SK-N-SH treated with all-trans-retinoic acid at 6 μM for 48 hours (cell line): ENCODE data around the gene WDR7.

Experiments used
- ATAC-seq: fragments of 200-7000 bp; cut with Tn5 transposase; 3 replicates; pipeline ENCODE4 v1.9.1; 2020; ENCODE audit warnings: mild to moderate bottlenecking, moderate library complexity
- ARNTL ChIP-seq: fragments of 450-650 bp; formaldehyde crosslinking; IDR thresholded peaks from 2 replicates; pipeline ENCODE4 v1.5.0; 2020; ENCODE audit warnings: low read depth, mild to moderate bottlenecking, moderate library complexity, borderline replicate concordance
- BACH2 ChIP-seq: fragments of 250-450 bp; sonication (Bioruptor Pico); IDR thresholded peaks from 2 replicates; pipeline ENCODE4 v1.9.0; 2021; ENCODE audit warnings: mild to moderate bottlenecking, borderline replicate concordance
- CSDC2 ChIP-seq: fragments of 250-450 bp; sonication (Bioruptor Pico); IDR thresholded peaks from 2 replicates; pipeline ENCODE4 v1.5.0; 2020; ENCODE audit warnings: mild to moderate bottlenecking, moderate library complexity
- ESRRG ChIP-seq: fragments of 250-450 bp; sonication (Bioruptor Pico); IDR thresholded peaks from 2 replicates; pipeline ENCODE4 v1.6.1; 2021; ENCODE audit warnings: mild to moderate bottlenecking
- GLIS3 ChIP-seq: fragments of 250-450 bp; sonication (Bioruptor Pico); IDR thresholded peaks from 2 replicates; pipeline ENCODE4 v1.5.0; 2020; ENCODE audit warnings: mild to moderate bottlenecking, moderate library complexity
- ISL1 ChIP-seq: fragments of 250-450 bp; sonication (Bioruptor Pico); IDR thresholded peaks from 2 replicates; pipeline ENCODE4 v2.1.2; 2022; ENCODE audit warnings: mild to moderate bottlenecking, moderate library complexity
- OSR1 ChIP-seq: fragments of 250-450 bp; sonication (Bioruptor Pico); IDR thresholded peaks from 2 replicates; pipeline ENCODE4 v1.8.0; 2022; ENCODE audit warnings: moderate library complexity, mild to moderate bottlenecking, inconsistent platforms
- PPARA ChIP-seq: fragments of 250-450 bp; sonication (Bioruptor Pico); IDR thresholded peaks from 2 replicates; pipeline ENCODE4 v1.5.0; 2020; ENCODE audit warnings: mild to moderate bottlenecking, borderline replicate concordance
- RARB ChIP-seq: fragments of 250-450 bp; sonication (Bioruptor Pico); IDR thresholded peaks from 2 replicates; pipeline ENCODE4 v1.8.0; 2021; ENCODE audit warnings: mild to moderate bottlenecking, moderate library complexity
- SNAI2 ChIP-seq: fragments of 250-450 bp; sonication (Bioruptor Pico); IDR thresholded peaks from 2 replicates; pipeline ENCODE4 v1.5.0; 2020; ENCODE audit warnings: mild to moderate bottlenecking, moderate library complexity
- TCF4 ChIP-seq: fragments of 250-450 bp; sonication (Bioruptor Pico); IDR thresholded peaks from 2 replicates; pipeline ENCODE4 v1.8.0; 2021; ENCODE audit warnings: mild to moderate bottlenecking, moderate library complexity, borderline replicate concordance
- TOX ChIP-seq: fragments of 250-450 bp; sonication (Bioruptor Pico); IDR thresholded peaks from 2 replicates; pipeline ENCODE4 v1.8.0; 2021; ENCODE audit warnings: mild to moderate bottlenecking, moderate library complexity, borderline replicate concordance
- TSHZ2 ChIP-seq: fragments of 250-450 bp; sonication (Bioruptor Pico); IDR thresholded peaks from 2 replicates; pipeline ENCODE4 v1.5.0; 2020; ENCODE audit warnings: mild to moderate bottlenecking, moderate library complexity
- ZC3H10 ChIP-seq: fragments of 250-450 bp; sonication (Bioruptor Pico); IDR thresholded peaks from 2 replicates; pipeline ENCODE4 v1.5.1; 2021; ENCODE audit warnings: mild to moderate bottlenecking, moderate library complexity
- ZFP3 ChIP-seq: fragments of 250-450 bp; sonication (Bioruptor Pico); IDR thresholded peaks from 2 replicates; pipeline ENCODE4 v1.5.0; 2020; ENCODE audit warnings: mild to moderate bottlenecking, moderate library complexity
- ZFP30 ChIP-seq: fragments of 450-650 bp; formaldehyde crosslinking; IDR thresholded peaks from 2 replicates; pipeline ENCODE4 v1.5.0; 2022; ENCODE audit warnings: mild to moderate bottlenecking, moderate library complexity
- ZNF565 ChIP-seq: fragments of 450-650 bp; formaldehyde crosslinking; conservative IDR thresholded peaks from 2 replicates; pipeline ENCODE4 v1.5.0; 2020; ENCODE audit warnings: low read depth, mild to moderate bottlenecking, moderate library complexity
- ZNF70 ChIP-seq: fragments of 450-650 bp; formaldehyde crosslinking; IDR thresholded peaks from 2 replicates; pipeline ENCODE4 v1.5.0; 2020; ENCODE audit warnings: mild to moderate bottlenecking, moderate library complexity
- ZNF8 ChIP-seq: fragments of 450-650 bp; formaldehyde crosslinking; IDR thresholded peaks from 2 replicates; pipeline ENCODE4 v1.5.0; 2020; ENCODE audit warnings: mild to moderate bottlenecking, moderate library complexity
- TF ChIP-seq, protein P1 (sequence below): fragments of 250-450 bp; sonication (Bioruptor Pico); IDR thresholded peaks from 2 replicates; pipeline ENCODE4 v1.8.0; 2020; ENCODE audit warnings: mild to moderate bottlenecking, moderate library complexity, borderline replicate concordance
- TF ChIP-seq, protein P2 (sequence below): fragments of 250-450 bp; sonication (Bioruptor Pico); IDR thresholded peaks from 2 replicates; pipeline ENCODE4 v1.5.1; 2021; ENCODE audit warnings: mild to moderate bottlenecking, moderate library complexity
- TF ChIP-seq, protein P3 (sequence below): fragments of 250-450 bp; sonication (Bioruptor Pico); IDR thresholded peaks from 2 replicates; pipeline ENCODE4 v1.5.1; 2020; ENCODE audit warnings: low read depth, mild to moderate bottlenecking, moderate library complexity

WDR7 gene

GRCh38 chr18:57078614-57079013, 427.5 kb downstream of the WDR7 start:
- no peak for TF ChIP-seq ZFP30 (CRISPR knock-in tag)
- no peak for TF ChIP-seq ARNTL (CRISPR knock-in tag)
- no peak for TF ChIP-seq TSHZ2 (CRISPR knock-in tag)
- TF ChIP-seq PPARA (CRISPR knock-in tag): no peak
- TF ChIP-seq TOX (CRISPR knock-in tag): no peak
- TF ChIP-seq SNAI2 (CRISPR knock-in tag): no peak
- TF ChIP-seq, protein P1, sequence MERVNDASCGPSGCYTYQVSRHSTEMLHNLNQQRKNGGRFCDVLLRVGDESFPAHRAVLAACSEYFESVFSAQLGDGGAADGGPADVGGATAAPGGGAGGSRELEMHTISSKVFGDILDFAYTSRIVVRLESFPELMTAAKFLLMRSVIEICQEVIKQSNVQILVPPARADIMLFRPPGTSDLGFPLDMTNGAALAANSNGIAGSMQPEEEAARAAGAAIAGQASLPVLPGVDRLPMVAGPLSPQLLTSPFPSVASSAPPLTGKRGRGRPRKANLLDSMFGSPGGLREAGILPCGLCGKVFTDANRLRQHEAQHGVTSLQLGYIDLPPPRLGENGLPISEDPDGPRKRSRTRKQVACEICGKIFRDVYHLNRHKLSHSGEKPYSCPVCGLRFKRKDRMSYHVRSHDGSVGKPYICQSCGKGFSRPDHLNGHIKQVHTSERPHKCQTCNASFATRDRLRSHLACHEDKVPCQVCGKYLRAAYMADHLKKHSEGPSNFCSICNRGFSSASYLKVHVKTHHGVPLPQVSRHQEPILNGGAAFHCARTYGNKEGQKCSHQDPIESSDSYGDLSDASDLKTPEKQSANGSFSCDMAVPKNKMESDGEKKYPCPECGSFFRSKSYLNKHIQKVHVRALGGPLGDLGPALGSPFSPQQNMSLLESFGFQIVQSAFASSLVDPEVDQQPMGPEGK (CRISPR knock-in tag): no peak
- no peak for TF ChIP-seq CSDC2 (CRISPR knock-in tag)
- no peak for TF ChIP-seq ZNF70 (CRISPR knock-in tag)
- TF ChIP-seq ZC3H10 (CRISPR knock-in tag): no peak
- no peak for TF ChIP-seq ISL1
- TF ChIP-seq, protein P2, sequence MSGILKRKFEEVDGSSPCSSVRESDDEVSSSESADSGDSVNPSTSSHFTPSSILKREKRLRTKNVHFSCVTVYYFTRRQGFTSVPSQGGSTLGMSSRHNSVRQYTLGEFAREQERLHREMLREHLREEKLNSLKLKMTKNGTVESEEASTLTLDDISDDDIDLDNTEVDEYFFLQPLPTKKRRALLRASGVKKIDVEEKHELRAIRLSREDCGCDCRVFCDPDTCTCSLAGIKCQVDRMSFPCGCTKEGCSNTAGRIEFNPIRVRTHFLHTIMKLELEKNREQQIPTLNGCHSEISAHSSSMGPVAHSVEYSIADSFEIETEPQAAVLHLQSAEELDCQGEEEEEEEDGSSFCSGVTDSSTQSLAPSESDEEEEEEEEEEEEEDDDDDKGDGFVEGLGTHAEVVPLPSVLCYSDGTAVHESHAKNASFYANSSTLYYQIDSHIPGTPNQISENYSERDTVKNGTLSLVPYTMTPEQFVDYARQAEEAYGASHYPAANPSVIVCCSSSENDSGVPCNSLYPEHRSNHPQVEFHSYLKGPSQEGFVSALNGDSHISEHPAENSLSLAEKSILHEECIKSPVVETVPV (CRISPR knock-in tag): no peak
- TF ChIP-seq BACH2 (CRISPR knock-in tag): no peak
- no peak for TF ChIP-seq ZNF565 (CRISPR knock-in tag)
- no peak for TF ChIP-seq ESRRG
- TF ChIP-seq, all 23 proteins: peak for 0
- ATAC-seq: no peak

- TF ChIP-seq ARNTL (CRISPR knock-in tag): no peak
- no peak for TF ChIP-seq GLIS3 (CRISPR knock-in tag)
- no peak for TF ChIP-seq ZFP30 (CRISPR knock-in tag)
- TF ChIP-seq ESRRG: no peak
- no peak for ATAC-seq
These were observed 429.3 kb downstream of the WDR7 start for GRCh38 chr18:57080479-57080878.

- no peak for ATAC-seq
- no peak for TF ChIP-seq CSDC2 (CRISPR knock-in tag)
- TF ChIP-seq SNAI2 (CRISPR knock-in tag): no peak
- TF ChIP-seq, protein P3, sequence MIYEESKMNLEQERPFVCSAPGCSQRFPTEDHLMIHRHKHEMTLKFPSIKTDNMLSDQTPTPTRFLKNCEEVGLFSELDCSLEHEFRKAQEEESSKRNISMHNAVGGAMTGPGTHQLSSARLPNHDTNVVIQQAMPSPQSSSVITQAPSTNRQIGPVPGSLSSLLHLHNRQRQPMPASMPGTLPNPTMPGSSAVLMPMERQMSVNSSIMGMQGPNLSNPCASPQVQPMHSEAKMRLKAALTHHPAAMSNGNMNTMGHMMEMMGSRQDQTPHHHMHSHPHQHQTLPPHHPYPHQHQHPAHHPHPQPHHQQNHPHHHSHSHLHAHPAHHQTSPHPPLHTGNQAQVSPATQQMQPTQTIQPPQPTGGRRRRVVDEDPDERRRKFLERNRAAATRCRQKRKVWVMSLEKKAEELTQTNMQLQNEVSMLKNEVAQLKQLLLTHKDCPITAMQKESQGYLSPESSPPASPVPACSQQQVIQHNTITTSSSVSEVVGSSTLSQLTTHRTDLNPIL (CRISPR knock-in tag): no peak
- TF ChIP-seq ZNF565 (CRISPR knock-in tag): no peak
- TF ChIP-seq, protein P1 (CRISPR knock-in tag): no peak
- no peak for TF ChIP-seq PPARA (CRISPR knock-in tag)
- no peak for TF ChIP-seq TSHZ2 (CRISPR knock-in tag)
- no peak for TF ChIP-seq ZFP3 (CRISPR knock-in tag)
- TF ChIP-seq ZC3H10 (CRISPR knock-in tag): no peak
- TF ChIP-seq TOX (CRISPR knock-in tag): no peak
- no peak for TF ChIP-seq ZNF8
- no peak for TF ChIP-seq OSR1 (CRISPR knock-in tag)
- TF ChIP-seq, protein P2 (CRISPR knock-in tag): no peak
- no peak for TF ChIP-seq ZNF70 (CRISPR knock-in tag)
- no peak for TF ChIP-seq TCF4 (CRISPR knock-in tag)
- no peak for TF ChIP-seq ARNTL (CRISPR knock-in tag)
- no peak for TF ChIP-seq RARB
These were observed 430.7 kb downstream of the WDR7 start for GRCh38 chr18:57081899-57082298.
